ENCODE measurements around the gene TRIO. TPM values are rescaled to one million over a fixed set of nuclear protein-coding genes. Genes with fewer than 3 reads are reported as not detected.
A peak's percentile ranks its signal among the peaks of the same experiment; 100 is the strongest.

The TRIO gene
- total and polyA plus RNA-seq, 4 experiments from 2014 or later, result 0.09 to 11.5 (median 9.7) TPM; not detected in 1

- DNase-seq, result no peak
- Histone ChIP-seq H3K27me3 (ENCODE audit: insufficient read depth, low read length) (no peaks in the 10 kb centered on the region), H3K36me3 (ENCODE audit: insufficient read depth, low read length) (no peaks in the 10 kb centered on the region), H3K4me1 (ENCODE audit: insufficient read depth, low read length) (no peaks in the 10 kb centered on the region), H3K9me3 (ENCODE audit: control insufficient read depth in 1 of 2, low read length in 2 of 2) (no peaks in the 10 kb centered on the region), H3K4me3 (ENCODE audit: low read length in 2 of 2) (no peak overlapping the region), H3K27ac (ENCODE audit: low read depth, low read length) (no peak overlapping the region)
- intact Hi-C loops (cut with micrococcal nuclease), result no loop called here
- Mint-ChIP-seq H3K27me3 (peaks cover 0 to 3% of the 10 kb centered on the region in 2 donors), H3K9me3 (peaks cover 0 to 3% (median 0%) of the 10 kb centered on the region in 8 donors), H3K4me1 (peaks cover 0 to 5% (median 0%) of the 10 kb centered on the region in 4 donors), H3K4me3 (no peak overlapping the region), H3K36me3 (peaks cover 0 to 2% of the 10 kb centered on the region in 2 donors), H3K27ac (no peak overlapping the region)
- ChIA-PET POLR2A (ENCODE audit: partially characterized antibody) (no interaction called here), CTCF (ENCODE audit: partially characterized antibody) (interaction anchor here (0.7 kb wide), 1 partner anchor 83 kb away, joined by 3 read pairs; no protein-coding TSS in a partner anchor)
Measured at GRCh38 chr5:14482085-14482484, 338.9 kb downstream of the TRIO start.

- Histone ChIP-seq H3K9me3 (ENCODE audit: control insufficient read depth in 1 of 2, low read length in 2 of 2) (no peaks in the 10 kb centered on the region), H3K4me3 (ENCODE audit: low read length in 2 of 2) (no peak overlapping the region), H3K36me3 (ENCODE audit: insufficient read depth, low read length) (no peaks in the 10 kb centered on the region), H3K27me3 (ENCODE audit: insufficient read depth, low read length) (no peaks in the 10 kb centered on the region), H3K27ac (ENCODE audit: low read depth, low read length) (no peak overlapping the region), H3K4me1 (ENCODE audit: insufficient read depth, low read length) (no peaks in the 10 kb centered on the region)
- Mint-ChIP-seq H3K27me3 (peaks cover 0 to 3% of the 10 kb centered on the region in 2 donors), H3K4me1 (peaks cover 0 to 5% (median 0%) of the 10 kb centered on the region in 4 donors), H3K36me3 (peaks cover 0 to 6% of the 10 kb centered on the region in 2 donors), H3K9me3 (peaks cover 0 to 3% (median 0%) of the 10 kb centered on the region in 8 donors), H3K27ac (peak overlapping the region in 1 of 7 donors; percentile 66), H3K4me3 (no peak overlapping the region)
- CTCF ChIA-PET (ENCODE audit: partially characterized antibody), result no interaction called here
- POLR2A ChIA-PET (ENCODE audit: partially characterized antibody), result no interaction called here
- no peak for DNase-seq
- intact Hi-C loops (cut with micrococcal nuclease), result no loop called here
Measured at GRCh38 chr5:14483504-14484157, 340.5 kb downstream of the TRIO start.

DNA sequence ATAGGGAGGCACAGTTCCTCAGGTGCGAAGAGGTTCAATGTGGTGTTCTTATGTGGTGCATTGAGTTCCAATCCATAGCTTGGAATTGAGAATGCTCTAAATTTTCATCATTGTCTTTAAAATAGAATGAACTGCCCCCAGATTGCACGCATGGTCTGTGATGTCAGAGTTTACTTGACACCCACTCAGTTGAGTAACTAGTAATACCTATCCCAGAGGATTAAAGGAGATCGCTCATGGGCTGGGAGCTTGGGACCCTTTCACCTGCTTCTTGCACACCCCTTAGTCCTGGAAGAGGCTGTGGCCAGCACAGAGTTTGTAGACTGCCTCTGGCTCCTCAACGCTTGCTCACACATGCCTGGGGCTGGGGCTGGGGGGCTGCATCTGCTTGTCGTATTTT, 343.3 kb downstream of the TRIO start:
- CTCF ChIA-PET (ENCODE audit: partially characterized antibody), result no interaction called here
- H3K36me3 Mint-ChIP-seq, result peaks cover 0 to 12% of the 10 kb centered on the region in 2 donors
- no peak overlapping the region for H3K4me3 Mint-ChIP-seq
- no peaks in the 10 kb centered on the region for H3K9me3 Mint-ChIP-seq
- H3K27me3 Mint-ChIP-seq, result no peaks in the 10 kb centered on the region
- no peaks in the 10 kb centered on the region for H3K9me3 ChIP-seq (ENCODE audit: control insufficient read depth in 1 of 2, low read length in 2 of 2)
- no peak overlapping the region for H3K27ac Mint-ChIP-seq
- H3K36me3 ChIP-seq (ENCODE audit: insufficient read depth, low read length), result no peaks in the 10 kb centered on the region
- H3K4me1 ChIP-seq (ENCODE audit: insufficient read depth, low read length), result no peaks in the 10 kb centered on the region
- intact Hi-C loops (cut with micrococcal nuclease), result no loop called here
- POLR2A ChIA-PET (ENCODE audit: partially characterized antibody), result no interaction called here
- peaks cover 0 to 2% (median 0%) of the 10 kb centered on the region in 4 donors for H3K4me1 Mint-ChIP-seq
- DNase-seq, result no peak
- no peak overlapping the region for H3K27ac ChIP-seq (ENCODE audit: low read depth, low read length)
- H3K4me3 ChIP-seq (ENCODE audit: low read length in 2 of 2), result no peak overlapping the region
- H3K27me3 ChIP-seq (ENCODE audit: insufficient read depth, low read length), result no peaks in the 10 kb centered on the region

GRCh38 chr5:14486996-14487896, 344.1 kb downstream of the TRIO start:
- Histone ChIP-seq H3K36me3 (ENCODE audit: insufficient read depth, low read length) (no peaks in the 10 kb centered on the region), H3K4me3 (ENCODE audit: low read length in 2 of 2) (no peak overlapping the region), H3K27me3 (ENCODE audit: insufficient read depth, low read length) (no peaks in the 10 kb centered on the region), H3K9me3 (ENCODE audit: control insufficient read depth in 1 of 2, low read length in 2 of 2) (no peaks in the 10 kb centered on the region), H3K27ac (ENCODE audit: low read depth, low read length) (no peak overlapping the region), H3K4me1 (ENCODE audit: insufficient read depth, low read length) (no peaks in the 10 kb centered on the region)
- H3K4me3 Mint-ChIP-seq, result no peak overlapping the region
- no peak overlapping the region for H3K27ac Mint-ChIP-seq
- POLR2A ChIA-PET (ENCODE audit: partially characterized antibody), result no interaction called here
- peaks cover 0 to 2% (median 0%) of the 10 kb centered on the region in 4 donors for H3K4me1 Mint-ChIP-seq
- intact Hi-C loops (cut with micrococcal nuclease), result no loop called here
- no peak for DNase-seq
- CTCF ChIA-PET (ENCODE audit: partially characterized antibody), result no interaction called here
- H3K36me3 Mint-ChIP-seq, result peaks cover 0 to 12% of the 10 kb centered on the region in 2 donors
- H3K27me3 Mint-ChIP-seq, result no peaks in the 10 kb centered on the region
- H3K9me3 Mint-ChIP-seq, result no peaks in the 10 kb centered on the region

DNA sequence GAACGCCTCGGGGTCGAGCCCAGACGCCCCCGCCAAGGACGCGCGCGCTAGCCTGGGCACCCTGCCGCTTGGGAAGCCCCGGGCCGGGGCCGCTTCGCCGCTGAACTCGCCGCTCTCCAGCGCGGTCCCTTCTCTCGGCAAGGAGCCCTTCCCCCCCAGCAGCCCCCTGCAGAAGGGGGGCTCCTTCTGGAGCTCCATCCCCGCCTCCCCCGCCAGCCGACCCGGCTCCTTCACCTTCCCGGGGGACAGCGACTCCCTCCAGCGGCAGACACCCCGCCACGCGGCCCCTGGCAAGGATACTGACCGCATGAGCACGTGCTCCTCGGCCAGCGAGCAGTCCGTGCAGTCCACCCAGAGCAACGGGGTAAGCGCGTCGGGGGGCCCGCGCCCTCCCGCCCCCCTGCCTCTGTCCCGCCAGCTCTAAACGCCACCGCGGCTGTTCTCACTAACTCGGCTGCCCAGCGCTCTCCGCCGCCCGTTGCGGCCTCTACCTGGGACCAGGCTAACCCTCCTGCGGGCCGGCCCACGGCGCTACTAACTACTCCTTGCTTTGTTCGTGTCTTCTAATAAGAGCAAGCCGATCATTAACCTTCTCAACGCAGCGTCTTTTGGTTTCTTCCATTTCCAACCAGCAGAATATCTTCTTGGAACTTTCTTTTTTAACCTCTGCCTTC, 344.9 kb downstream of the TRIO start:
- intact Hi-C loops (cut with micrococcal nuclease), result no loop called here
- no peak overlapping the region for H3K4me3 ChIP-seq (ENCODE audit: low read length in 2 of 2)
- H3K27ac ChIP-seq (ENCODE audit: low read depth, low read length), result no peak overlapping the region
- H3K36me3 Mint-ChIP-seq, result peaks cover 0 to 12% of the 10 kb centered on the region in 2 donors
- H3K4me1 Mint-ChIP-seq, result peaks cover 0 to 2% (median 0%) of the 10 kb centered on the region in 4 donors
- H3K27me3 Mint-ChIP-seq, result no peaks in the 10 kb centered on the region
- no peaks in the 10 kb centered on the region for H3K9me3 ChIP-seq (ENCODE audit: control insufficient read depth in 1 of 2, low read length in 2 of 2)
- no peaks in the 10 kb centered on the region for H3K27me3 ChIP-seq (ENCODE audit: insufficient read depth, low read length)
- CTCF ChIA-PET (ENCODE audit: partially characterized antibody), result no interaction called here
- H3K4me1 ChIP-seq (ENCODE audit: insufficient read depth, low read length), result no peaks in the 10 kb centered on the region
- H3K27ac Mint-ChIP-seq, result no peak overlapping the region
- POLR2A ChIA-PET (ENCODE audit: partially characterized antibody), result no interaction called here
- no peak overlapping the region for H3K4me3 Mint-ChIP-seq
- DNase-seq, result no peak
- no peaks in the 10 kb centered on the region for H3K9me3 Mint-ChIP-seq
- H3K36me3 ChIP-seq (ENCODE audit: insufficient read depth, low read length), result no peaks in the 10 kb centered on the region

DNA sequence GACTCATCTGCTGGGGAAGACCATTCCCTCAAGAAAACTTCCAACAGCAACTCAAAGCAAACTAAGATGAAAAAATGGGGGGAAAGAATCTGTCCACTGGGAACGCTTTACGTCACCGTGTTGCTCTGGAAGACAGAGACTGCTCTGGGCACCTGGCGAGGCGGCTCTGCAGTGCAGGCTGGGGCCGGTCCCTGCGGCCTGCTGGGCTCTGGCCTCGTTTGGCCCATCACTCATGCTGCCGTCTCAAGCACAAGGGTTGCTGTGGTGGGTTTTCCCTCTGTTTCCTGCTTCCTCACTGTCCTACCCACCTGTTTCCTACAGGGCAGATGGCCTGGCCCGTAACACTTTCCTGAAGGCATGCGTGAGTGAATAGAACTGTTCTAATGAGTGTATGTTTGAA, 345.6 kb downstream of the TRIO start:
- intact Hi-C loops (cut with micrococcal nuclease), result no loop called here
- no peaks in the 10 kb centered on the region for H3K27me3 ChIP-seq (ENCODE audit: insufficient read depth, low read length)
- H3K27ac Mint-ChIP-seq, result no peak overlapping the region
- ChIA-PET CTCF (ENCODE audit: partially characterized antibody) (no interaction called here), POLR2A (ENCODE audit: partially characterized antibody) (no interaction called here)
- peaks cover 0 to 2% (median 0%) of the 10 kb centered on the region in 4 donors for H3K4me1 Mint-ChIP-seq
- no peak overlapping the region for H3K27ac ChIP-seq (ENCODE audit: low read depth, low read length)
- no peak for DNase-seq
- H3K9me3 ChIP-seq (ENCODE audit: control insufficient read depth in 1 of 2, low read length in 2 of 2), result no peaks in the 10 kb centered on the region
- no peaks in the 10 kb centered on the region for H3K4me1 ChIP-seq (ENCODE audit: insufficient read depth, low read length)
- H3K27me3 Mint-ChIP-seq, result no peaks in the 10 kb centered on the region
- H3K4me3 ChIP-seq (ENCODE audit: low read length in 2 of 2), result no peak overlapping the region
- no peaks in the 10 kb centered on the region for H3K36me3 ChIP-seq (ENCODE audit: insufficient read depth, low read length)
- H3K9me3 Mint-ChIP-seq, result no peaks in the 10 kb centered on the region
- H3K36me3 Mint-ChIP-seq, result peaks cover 0 to 12% of the 10 kb centered on the region in 2 donors
- no peak overlapping the region for H3K4me3 Mint-ChIP-seq

DNA sequence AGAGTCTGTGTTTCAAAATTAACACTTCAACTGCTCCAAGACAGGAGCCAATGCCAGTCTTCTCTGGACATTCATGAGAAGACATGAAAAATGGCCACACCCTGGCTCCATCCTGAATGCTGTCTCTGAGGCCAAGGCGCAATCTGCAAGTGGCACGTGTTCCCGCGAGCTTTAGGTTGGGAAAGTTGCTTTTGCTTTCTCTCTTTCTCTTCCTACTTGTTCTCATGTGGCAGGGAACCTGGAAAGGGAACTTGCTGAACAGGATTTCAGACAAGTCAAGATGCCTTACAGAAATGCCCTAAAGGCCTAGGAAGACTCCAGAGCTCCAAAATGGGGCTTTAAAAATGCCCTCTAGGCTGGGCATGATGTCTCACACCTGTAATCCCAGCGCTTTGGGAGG, 346.5 kb downstream of the TRIO start:
- Mint-ChIP-seq H3K27me3 (no peaks in the 10 kb centered on the region), H3K4me1 (peaks cover 0 to 2% (median 0%) of the 10 kb centered on the region in 4 donors), H3K9me3 (no peaks in the 10 kb centered on the region), H3K36me3 (peaks cover 0 to 12% of the 10 kb centered on the region in 2 donors), H3K4me3 (no peak overlapping the region), H3K27ac (no peak overlapping the region)
- H3K9me3 ChIP-seq (ENCODE audit: control insufficient read depth in 1 of 2, low read length in 2 of 2), result no peaks in the 10 kb centered on the region
- no peak overlapping the region for H3K4me3 ChIP-seq (ENCODE audit: low read length in 2 of 2)
- H3K36me3 ChIP-seq (ENCODE audit: insufficient read depth, low read length), result no peaks in the 10 kb centered on the region
- POLR2A ChIA-PET (ENCODE audit: partially characterized antibody), result no interaction called here
- no peaks in the 10 kb centered on the region for H3K27me3 ChIP-seq (ENCODE audit: insufficient read depth, low read length)
- CTCF ChIA-PET (ENCODE audit: partially characterized antibody), result no interaction called here
- H3K4me1 ChIP-seq (ENCODE audit: insufficient read depth, low read length), result no peaks in the 10 kb centered on the region
- no peak overlapping the region for H3K27ac ChIP-seq (ENCODE audit: low read depth, low read length)
- intact Hi-C loops (cut with micrococcal nuclease), result no loop called here
- no peak for DNase-seq

All from CD4-positive, alpha-beta memory T cell (primary cell).